Tibial nerve (tissue), 4 donors: ENCODE results near the gene WFIKKN1.

Source experiments
- CTCF ChIP-seq, 5 experiments: fragments of 200-600 bp in 3 of 5; fragments of 450-650 bp in 2 of 5; sonication (generic) in 3 of 5; IDR thresholded peaks; one replicate each; pipeline ENCODE4 v1.5.1; 2016 to 2019; ENCODE audit warnings: antibody characterized with exemption in 5 of 5, mild to moderate bottlenecking in 3 of 5, moderate library complexity in 2 of 5
- EP300 ChIP-seq, 2 donors: sonication (generic); formaldehyde crosslinking; IDR thresholded peaks; one replicate each; pipeline ENCODE4 v1.6.1; 2017; ENCODE audit warnings: antibody characterized with exemption in 2 of 2, mild to moderate bottlenecking in 1 of 2
- POLR2A ChIP-seq, 2 donors: fragments of 450-650 bp; IDR thresholded peaks; one replicate each; pipeline ENCODE4 v1.6.1; 2017; ENCODE audit warnings: antibody characterized with exemption in 2 of 2, mild to moderate bottlenecking in 2 of 2, moderate library complexity in 2 of 2

DNA sequence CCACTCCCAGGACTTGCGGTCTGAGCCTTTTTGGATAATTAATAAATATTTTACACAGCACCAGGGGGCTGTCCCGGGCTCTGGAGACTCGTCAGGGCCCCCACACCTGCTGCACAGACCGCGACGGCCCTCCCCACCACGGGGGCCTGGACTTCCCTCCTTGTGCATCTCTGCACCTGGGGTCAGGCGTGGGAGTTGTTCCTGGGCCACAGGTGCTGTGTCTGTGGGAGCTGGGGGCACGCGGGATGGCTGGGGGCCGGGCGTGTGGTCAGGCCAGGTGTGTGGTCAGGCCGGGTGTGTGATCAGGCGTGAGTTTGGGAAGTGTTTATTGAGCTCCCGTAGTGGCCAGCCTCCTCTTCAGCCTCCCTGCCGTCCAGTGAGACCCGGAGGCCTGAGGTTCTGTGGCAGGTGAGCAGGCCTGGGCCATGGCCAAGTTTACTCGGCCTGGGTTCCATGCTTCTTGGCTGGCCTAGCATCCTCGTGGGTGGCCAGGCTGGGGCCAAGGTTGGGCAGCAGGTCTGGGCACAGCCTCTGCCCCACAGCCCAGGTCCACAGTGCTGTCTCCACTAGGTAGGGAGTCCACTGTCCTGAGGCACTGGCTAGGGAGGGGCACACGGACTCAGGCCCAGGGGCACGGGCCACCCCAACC is 47.5 kb downstream of the WFIKKN1 start:
- TF ChIP-seq EP300 (IDR thresholded peaks at IDR 0.05) (no peak), POLR2A (IDR thresholded peaks at IDR 0.05) (no peak), CTCF (IDR thresholded peaks at IDR 0.05) (no peak)
